HG03378 (cell line): ENCODE data around the gene NFIA.

Experiments
- ATAC-seq: cut with Tn5 transposase; IDR thresholded peaks from one replicate; pipeline ENCODE4 v1.9.1; 2021; ENCODE audit warnings: mild to moderate bottlenecking, moderate library complexity; ENCODE audit not compliant: unreplicated experiment

Gene NFIA

GRCh38 chr1:61472876-61473275 is 390.5 kb downstream of the NFIA start:
- no peak for ATAC-seq

GRCh38 chr1:61474269-61474817 is 392.0 kb downstream of the NFIA start:
- no peak for ATAC-seq

GRCh38 chr1:61474963-61475362 is 392.6 kb downstream of the NFIA start:
- ATAC-seq: no peak

GRCh38 chr1:61477301-61477700 is 394.9 kb downstream of the NFIA start:
- no peak for ATAC-seq

GRCh38 chr1:61480273-61480935 is 398.0 kb downstream of the NFIA start:
- ATAC-seq: no peak

- ATAC-seq: no peak
Measured at GRCh38 chr1:61481315-61481715, 399.0 kb downstream of the NFIA start.

- no peak for ATAC-seq
Measured at GRCh38 chr1:61482170-61482734, 399.9 kb downstream of the NFIA start.

- no peak for ATAC-seq
Measured at GRCh38 chr1:61486783-61487536, 404.6 kb downstream of the NFIA start.

GRCh38 chr1:61487801-61488200 is 405.4 kb downstream of the NFIA start:
- ATAC-seq: no peak

- ATAC-seq: no peak
Measured at GRCh38 chr1:61490924-61491323, 408.6 kb downstream of the NFIA start.

- ATAC-seq: no peak
Measured at GRCh38 chr1:61491497-61491896, 409.1 kb downstream of the NFIA start.

- ATAC-seq: no peak
Measured at GRCh38 chr1:61494000-61494399, 411.6 kb downstream of the NFIA start.

GRCh38 chr1:61496501-61496900 is 414.1 kb downstream of the NFIA start:
- no peak for ATAC-seq

- ATAC-seq: no peak
Measured at GRCh38 chr1:61497013-61497412, 414.7 kb downstream of the NFIA start.

- ATAC-seq: no peak
Measured at GRCh38 chr1:61498342-61498741, 416.0 kb downstream of the NFIA start.

GRCh38 chr1:61501971-61502916 is 419.9 kb downstream of the NFIA start:
- no peak for ATAC-seq

- no peak for ATAC-seq
Measured at GRCh38 chr1:61504305-61504704, 421.9 kb downstream of the NFIA start.

GRCh38 chr1:61504852-61505390 is 422.6 kb downstream of the NFIA start:
- ATAC-seq: no peak

GRCh38 chr1:61506236-61506635 is 423.9 kb downstream of the NFIA start:
- ATAC-seq: no peak

- no peak for ATAC-seq
Measured at GRCh38 chr1:61506944-61507500, 424.7 kb downstream of the NFIA start.
